GM20431 (cell line): ENCODE results near the gene MAGEF1.

Source experiments
- in situ Hi-C: fragments of 300-500 bp; cut with MseI, MboI; formaldehyde crosslinking; loops from one replicate; pipeline ENCODE4 v1.15.0; 2020; ENCODE audit warnings: low sequenced_read_pairs; ENCODE audit not compliant: unreplicated experiment

The MAGEF1 gene

DNA sequence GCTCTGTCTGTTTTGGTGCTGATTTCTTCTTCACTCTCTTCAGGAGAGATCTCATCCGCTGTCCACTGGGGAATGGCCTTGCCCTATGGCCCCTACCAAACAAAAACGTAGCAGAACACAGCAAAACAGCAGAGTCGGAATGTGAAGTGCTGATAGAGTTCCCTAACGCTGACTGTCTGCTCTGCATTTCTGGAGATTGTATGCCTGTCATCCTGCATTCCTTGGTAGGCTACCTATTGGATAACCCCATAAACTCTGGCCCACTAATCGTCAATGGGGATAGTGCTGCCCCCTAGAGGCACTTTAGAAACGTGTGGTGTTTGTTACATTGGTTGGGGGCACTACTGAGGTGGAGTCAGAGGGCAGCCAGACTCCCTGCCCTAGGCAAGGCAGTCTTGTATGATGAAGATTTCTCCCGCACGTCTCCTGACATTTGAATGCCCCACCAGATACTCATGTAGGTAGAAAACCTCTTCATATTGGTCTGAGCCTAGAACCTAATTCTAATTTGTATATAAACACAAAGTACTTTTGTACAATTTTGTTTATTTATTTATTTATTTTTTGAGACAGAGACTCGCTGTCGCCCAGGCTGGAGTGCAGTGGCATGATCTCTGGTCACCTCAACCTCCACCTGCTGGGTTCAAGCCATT, 15.6 kb upstream of the MAGEF1 start:
- in situ Hi-C loops, result no loop called here

DNA sequence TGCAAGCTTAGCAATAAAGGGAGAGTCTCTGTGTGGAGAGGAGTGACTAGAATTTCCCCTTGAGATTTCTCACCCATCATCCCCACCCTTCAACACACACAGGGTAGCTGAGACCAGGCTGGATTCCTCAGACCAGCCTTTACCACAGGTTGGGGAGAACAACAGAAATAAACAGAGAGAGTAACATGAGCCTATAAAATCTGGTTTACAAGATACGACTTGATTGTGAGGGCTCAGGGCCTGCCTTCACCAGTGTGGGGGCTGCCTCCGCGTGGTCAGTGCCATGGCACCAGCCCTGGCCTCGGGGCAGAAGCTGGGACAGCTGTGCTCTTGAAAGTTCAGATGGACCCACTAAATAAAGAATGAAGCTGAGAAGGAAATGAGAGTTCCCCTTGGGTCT, 14.6 kb upstream of the MAGEF1 start:
- in situ Hi-C loops, result no loop called here

DNA sequence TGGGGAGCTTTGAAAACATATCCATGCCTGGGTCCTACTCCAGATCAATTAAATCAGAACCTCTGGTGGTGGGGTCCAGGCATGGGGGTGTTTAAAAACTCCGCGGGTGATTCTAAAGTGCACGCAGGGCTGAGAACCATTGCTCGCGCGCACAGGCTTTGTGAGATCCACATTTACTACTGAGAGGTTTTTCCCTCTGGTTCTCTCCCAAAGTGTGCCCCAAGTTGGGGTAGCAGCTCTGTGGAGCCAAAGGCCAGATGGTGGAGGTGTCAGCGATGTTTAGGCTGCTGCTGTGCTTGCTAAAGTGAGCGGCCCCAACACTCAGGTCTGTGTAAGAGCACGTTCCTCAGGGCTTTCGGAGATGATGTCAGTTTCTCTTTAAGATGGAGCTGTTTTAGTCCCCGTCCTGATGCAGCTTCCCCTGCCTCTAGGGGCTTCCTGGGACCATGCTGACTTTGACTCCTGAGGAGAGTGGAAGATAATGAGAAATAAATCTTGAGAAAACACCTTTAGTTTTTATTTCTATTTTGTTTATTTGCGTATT, 13.4 kb upstream of the MAGEF1 start:
- in situ Hi-C loops, result no loop called here

DNA sequence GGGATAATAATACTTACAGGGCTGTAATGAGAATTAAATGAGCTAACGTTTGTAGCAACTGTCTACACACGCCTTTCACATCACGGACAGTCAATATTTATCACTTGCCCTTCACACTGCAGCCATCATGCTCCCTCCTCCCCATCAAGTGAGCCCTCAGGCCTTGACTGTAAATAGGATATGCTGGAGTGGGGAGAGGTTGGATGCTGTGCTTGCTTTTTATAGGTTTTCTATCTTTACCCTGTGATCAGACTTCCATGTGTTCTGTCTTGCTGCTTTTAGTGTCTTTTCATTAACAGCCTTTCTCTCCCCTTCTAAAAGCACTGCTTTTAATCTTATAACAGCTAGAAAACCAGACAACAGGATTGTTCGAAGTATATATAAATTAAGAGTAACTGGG, 12.8 kb upstream of the MAGEF1 start:
- in situ Hi-C loops, result no loop called here

DNA sequence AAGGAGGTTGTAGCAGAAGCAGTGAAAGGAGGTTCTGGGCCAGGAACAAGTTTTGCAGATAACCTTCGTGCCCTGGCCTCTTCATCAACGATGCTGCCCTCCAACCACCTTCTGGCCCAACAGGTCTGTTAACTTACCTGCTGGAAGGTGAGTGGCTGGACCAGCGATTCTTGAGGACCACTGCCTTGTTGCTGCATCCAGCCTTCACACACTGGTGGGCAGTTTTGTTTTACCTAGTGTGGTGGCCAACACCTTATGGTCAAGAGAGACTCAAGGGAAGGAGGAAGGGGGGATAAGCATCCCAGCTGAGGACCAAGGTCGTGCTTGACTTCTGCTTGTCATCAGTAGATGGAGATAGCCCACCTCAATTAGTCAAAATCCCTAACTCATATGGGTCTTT, 7.8 kb upstream of the MAGEF1 start:
- in situ Hi-C loops, result no loop called here

DNA sequence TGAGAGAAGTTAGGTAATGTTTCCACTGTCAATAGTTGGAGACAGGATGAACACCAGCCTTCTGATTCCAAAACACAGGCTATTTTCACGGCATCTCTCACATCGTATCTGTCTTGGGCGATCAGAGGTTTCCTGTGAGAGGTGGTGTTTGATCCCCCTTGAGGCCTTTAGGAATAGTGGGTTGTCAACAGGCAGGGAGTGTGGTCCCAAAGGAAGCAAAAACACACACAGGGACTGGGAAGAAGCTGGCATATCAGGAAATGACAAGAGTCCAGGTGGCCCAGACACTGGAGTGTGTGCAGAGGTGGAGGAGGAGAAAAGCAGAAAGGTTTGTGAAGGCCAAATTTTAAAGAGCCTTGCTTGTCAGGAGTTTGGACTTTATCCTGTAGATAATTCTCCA, 6.6 kb upstream of the MAGEF1 start:
- in situ Hi-C loops, result no loop called here

DNA sequence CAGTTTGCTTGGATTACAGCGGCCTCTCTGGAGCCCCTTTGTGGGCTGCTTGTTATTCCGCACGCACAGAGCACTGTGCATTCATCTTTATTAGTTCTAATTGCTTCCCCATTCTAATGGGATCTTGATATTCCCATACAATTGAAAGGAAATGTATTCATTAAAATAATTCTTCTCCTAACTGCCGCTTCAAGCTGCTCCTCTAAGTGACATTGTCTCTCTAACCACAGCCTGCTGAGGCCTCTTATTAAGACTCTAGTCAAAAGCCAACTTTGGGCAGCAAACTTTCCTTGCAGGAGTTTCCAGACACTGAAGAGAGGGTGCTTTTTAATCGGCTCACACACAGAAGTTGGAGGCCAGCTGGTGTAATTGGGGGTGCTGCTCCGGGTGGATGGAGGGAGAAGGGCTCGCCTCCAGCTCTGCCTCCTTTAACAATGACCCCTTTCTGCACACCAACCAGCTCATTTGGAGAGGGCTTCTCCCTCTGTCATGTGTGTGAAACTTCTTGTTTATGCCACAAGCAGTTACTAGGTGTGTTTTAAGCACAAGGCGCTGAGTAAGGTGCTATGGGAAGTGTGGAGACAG, 5.6 kb upstream of the MAGEF1 start:
- in situ Hi-C loops, result no loop called here

DNA sequence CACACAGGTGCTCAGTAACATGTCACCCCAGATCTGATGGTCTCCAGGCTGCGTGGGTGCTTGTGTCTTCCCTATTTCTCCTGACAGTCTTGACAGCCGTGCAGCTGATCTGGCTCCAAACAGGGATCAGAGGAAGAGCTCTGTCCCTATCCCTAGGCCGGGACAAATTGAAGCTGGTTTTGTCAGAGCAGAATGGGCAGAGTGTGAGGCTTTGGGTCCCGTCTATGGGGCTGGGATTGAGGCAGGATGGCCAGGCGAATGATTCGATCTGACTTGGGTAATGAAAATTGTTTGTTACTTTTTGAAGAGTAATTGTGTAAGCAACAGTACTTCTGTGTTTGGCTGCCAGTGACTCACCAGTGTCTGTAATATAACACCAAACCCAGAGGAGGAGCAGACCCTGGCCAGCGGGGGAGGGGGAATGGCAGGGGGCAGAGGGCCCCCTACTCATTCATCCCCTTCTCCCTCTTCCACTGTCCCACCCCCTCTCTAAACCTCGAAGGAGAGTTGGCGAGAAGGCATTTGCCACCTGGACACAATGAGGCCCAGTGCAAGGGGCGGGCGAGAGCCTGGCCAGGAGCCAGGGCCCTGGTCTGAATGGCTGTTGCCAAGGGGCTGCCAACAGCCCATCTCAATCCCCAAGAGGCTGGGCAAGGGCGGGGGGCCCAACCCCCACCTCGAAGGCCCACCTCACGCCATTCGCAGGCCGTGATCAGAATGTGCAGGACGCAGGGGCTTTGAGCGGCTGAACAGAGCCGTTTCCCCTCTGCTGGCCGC, 4.9 kb upstream of the MAGEF1 start:
- in situ Hi-C loops, result no loop called here

DNA sequence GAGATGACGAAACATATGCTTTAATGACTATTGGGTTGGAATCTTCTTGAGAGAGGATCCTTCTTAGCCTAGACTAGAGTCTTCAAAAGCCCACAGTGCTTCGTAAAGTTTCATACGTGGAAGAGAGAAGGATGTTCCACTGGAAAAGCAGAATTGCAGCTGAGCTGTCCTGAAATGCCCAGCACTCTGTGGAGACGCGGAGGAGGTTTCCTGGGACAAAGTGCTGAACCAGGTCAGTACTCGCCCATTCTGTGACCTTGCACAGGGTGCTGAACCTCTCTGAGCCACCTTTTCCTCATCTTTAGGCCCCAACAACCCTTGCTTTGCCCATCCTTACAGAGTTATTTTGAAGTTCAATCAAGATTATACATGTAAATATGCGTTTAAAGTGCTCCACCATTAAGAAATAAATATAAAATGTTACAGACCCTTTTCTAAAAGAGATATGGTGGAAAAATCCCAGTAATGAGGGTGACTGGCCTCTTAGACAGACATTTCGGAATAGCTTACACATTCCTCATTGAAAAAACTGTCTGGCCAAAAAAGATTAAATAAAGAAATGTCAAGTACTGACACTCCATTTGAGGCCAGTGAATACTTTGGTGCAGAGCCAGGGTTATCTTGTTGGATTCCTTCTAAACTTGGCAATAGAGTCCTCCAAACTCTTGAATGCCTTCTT, 4.2 kb upstream of the MAGEF1 start:
- in situ Hi-C loops, result no loop called here

DNA sequence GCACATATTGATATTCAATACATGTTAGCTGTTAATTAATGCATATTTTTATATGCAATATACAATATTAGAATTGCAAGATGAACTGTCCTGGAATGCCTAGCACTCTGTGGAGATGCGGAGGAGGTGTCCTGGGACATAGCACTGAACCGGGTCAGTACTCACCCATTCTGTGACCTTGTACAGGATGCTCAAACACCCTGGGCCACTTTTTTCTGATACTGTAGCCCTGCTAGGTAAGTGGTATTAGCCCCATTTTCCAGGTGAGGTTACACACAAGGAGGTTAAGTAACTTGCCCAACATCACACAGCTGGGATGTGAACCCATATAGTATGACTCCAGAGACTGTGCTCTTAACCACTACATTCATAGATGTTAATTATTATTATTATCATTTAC, 1.7 kb upstream of the MAGEF1 start:
- in situ Hi-C loops, result no loop called here

DNA sequence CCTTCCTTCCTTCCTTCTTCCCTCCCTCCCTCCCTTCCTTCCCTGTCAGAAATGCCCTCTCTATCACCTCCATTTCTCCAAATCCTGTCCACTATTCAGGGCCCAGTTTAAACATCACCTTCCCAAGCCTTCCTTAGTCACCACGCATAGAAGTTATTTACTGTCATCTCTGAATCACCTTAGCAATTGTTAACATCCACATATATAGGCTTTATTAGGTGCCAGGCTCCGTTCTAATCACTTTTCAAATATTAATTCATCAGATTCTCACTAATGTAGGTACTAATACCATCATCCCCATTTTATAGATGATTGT, 1.1 kb upstream of the MAGEF1 start:
- in situ Hi-C loops, result no loop called here

DNA sequence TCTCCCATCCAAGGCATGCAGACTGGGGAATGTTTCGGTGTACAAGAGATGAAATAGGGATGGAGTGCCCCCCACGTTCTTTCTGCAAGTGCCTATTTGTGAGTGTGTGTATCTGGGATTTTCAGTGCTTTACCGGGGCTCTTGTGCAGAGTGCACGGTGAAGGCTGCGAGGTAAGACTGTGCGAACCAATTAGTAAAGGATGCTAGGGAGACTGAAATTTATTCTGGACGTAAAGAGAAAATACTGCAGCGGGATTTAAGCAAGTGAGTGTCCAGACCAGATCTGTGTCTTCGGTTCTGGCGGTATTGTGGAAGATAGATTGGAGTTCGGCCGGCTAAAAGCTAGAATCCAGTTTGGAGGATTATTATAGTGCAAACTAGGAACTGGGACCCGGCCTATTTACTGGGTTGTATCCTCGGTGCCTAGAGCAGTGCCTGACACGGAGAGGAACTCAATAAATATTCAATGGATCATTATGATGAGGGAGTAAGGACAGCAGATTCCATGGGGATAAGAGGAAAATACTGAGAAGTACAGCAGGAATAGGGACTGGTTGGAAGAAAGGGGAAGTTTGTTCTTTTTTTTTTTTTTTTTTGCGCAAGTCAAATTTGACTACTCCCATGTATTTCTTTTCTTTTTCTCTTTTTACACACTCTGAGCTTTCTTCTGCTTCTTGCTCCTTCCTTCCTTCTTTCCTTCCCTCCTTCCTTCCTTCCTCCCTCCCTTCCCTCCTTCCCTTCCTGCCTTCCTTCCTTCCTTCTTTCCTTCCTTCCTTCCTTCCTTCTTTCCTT, 580 bp upstream of the MAGEF1 start:
- in situ Hi-C loops, result no loop called here

DNA sequence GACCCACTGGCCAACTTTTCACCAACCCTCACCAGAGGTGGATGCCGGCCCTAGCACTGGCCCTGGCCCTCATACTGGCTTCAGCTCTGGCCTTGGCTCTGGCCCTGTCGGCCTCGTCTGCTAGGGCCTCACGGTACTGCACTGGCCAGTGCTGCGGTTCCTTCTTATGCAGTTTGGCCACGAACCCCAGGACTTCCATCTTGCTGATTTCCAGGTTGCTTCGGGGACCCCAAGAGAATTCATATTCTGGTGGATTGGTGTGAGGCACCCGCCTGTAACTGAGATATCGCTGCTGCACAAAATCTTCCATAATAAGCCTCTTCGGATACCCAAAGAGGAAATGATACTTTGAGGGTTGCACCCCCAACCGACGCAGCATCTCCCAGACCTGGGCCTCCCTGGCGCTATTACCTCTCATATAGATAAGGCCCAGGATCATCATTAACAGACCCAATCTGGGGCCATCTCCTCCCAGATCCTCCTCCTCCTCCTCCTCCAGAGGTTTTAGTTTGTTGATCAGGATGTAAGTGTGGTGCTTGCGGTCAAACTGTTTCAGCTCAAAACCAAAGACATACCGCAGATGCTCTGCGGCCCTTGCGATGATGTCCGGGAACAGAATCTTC, 883 bp downstream of the MAGEF1 start:
- in situ Hi-C loops, result no loop called here

DNA sequence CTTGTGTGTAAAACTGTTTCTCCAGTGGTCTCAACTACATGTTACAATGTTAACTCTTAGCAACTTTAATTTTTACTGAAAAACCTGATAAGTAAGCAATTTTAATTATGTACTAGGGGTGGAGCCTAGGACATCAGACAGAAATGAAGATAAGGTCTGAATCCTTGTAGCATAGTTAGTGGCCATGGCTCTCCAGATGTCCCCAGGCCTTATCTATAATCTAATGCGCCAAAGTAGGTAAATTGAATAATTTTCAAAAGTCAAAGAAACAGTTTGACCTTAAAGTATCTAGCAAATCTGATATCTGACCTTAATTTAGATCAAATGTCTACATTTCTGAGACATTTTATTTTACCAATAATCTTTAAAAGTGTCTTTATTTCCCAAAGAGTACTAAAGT, 8.2 kb downstream of the MAGEF1 start:
- in situ Hi-C loops, result no loop called here

DNA sequence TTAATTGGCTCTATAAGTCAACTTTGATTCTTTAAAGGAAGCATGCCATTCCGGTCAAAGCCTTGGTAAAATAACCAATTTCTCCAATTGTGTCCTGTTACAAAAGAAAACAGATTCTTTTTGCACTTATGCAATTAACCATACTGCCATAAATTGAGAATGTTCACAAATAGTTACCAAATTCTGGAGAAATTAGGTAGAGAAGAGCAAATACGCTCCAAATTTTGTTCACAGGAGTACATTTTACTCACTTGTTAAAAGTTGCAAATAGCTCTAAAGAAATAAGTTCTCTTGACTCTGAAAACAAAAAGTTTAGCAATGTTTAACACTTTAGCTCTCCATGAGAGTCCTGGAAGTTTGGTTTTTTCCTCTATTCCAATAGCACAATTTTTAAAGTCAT, 11.1 kb downstream of the MAGEF1 start:
- in situ Hi-C loops, result no loop called here

DNA sequence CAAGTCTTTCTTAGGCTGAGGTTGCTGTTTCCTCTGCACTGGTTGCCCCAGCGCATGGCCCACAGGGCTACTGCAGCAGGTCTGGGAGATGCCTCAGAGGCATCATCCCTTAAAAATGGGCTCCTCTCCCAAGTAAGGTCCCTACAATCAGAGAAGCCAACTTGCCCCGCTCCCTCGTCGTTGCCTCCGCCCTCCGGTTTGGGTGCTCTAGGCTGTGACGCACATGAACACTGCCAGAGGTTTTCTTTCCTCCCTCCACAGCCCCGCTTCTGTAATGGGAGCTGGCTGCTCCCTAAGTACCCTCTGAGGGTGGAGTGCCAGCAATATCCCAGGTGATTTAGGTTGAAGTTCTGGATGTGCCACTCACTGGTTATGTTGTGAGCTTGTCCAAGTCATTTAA, 14.0 kb downstream of the MAGEF1 start:
- in situ Hi-C loops, result no loop called here

DNA sequence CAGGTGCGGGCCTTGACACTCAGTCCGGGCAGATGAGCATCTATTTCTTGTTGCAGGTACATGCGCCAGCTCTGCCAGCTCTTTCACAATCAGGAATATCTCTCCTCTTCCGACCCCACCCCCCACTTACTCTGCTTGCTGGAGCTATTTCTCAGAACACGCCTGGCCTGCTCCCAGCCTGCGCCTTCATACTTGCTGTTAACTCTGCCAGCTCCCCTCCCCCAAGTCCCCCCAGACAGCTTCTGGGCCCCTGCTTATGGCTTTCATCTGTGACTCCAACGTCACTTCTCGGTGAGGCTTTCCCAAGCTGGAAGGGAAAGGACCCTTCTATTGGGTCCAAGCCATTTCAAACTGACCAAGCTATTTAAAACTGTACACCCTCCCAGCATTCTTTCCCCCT, 15.2 kb downstream of the MAGEF1 start:
- in situ Hi-C loops, result no loop called here

DNA sequence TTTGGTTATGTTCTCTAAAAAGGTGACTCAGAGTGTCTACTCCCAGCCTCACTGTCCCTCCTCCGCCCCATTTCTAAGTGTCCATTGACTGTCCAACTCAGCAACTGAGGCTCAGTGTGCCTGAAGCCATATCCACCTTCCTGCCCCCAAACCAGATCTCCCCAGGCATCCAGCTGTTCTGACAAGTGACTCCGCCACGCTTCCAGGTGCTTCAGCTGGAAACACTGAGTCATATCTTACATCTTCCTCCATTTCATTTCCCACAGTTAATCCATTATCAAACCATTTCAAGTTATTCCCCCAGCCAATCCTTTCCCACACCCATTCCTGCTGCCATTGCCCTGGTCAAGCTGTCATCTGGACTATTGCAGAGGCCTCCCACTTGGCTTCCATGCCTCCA, 17.1 kb downstream of the MAGEF1 start:
- in situ Hi-C loops, result no loop called here

DNA sequence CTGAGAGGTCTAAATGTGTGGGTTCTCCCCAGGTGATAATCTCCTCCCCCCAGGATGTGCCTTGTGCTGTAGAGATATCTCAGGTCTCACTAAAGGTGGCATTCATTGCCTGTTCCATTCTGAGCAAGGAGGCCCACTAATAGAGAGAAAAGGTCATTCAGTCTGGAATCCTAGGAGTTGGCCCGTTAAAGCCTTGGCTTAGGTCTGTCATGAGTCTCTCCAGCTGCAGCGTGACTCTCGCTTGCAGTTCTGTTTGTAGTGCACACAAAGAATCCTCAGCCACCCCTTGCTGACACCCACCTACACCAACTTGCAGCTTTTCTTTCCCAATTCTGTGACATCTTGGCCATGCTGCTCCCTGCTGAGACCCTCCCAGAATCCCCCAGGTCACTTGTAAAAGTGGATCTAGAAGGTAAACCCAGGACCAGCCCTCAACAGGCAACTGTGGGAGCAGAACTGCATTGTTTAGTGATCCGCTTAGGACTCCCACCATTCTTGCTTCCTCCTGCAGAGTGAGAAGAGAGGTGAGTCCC, 17.7 kb downstream of the MAGEF1 start:
- in situ Hi-C loops, result no loop called here
